K562 (cell line): ENCODE measurements around the gene GPR78. TPM values are rescaled to one million over a fixed set of nuclear protein-coding genes. Genes with fewer than 3 reads are reported as not detected.

Experiments
- CTBP1 ChIP-seq: fragments of 450-650 bp; IDR thresholded peaks from 2 replicates; pipeline ENCODE4 v1.6.1; 2016; ENCODE audit warnings: borderline replicate concordance
- CXXC5 ChIP-seq: fragments of 250-450 bp; sonication (Bioruptor Pico); IDR thresholded peaks from 2 replicates; pipeline ENCODE4 v1.8.0; 2022; ENCODE audit warnings: inconsistent platforms, mild to moderate bottlenecking, moderate library complexity
- EGR1 ChIP-seq: fragments of 450-650 bp; conservative IDR thresholded peaks from 2 replicates; pipeline ENCODE4 v1.6.1; 2017; ENCODE audit warnings: mild to moderate bottlenecking
- KDM5B ChIP-seq: fragments of 200-600 bp; sonication (generic); IDR thresholded peaks from 2 replicates; pipeline ENCODE4 v1.6.1; 2012; ENCODE audit warnings: low read depth, mild to moderate bottlenecking, moderate library complexity, low read length, control low read depth, inconsistent platforms; ENCODE audit not compliant: insufficient replicate concordance
- MAZ ChIP-seq, 2 experiments: fragments of 450-650 bp in 1 of 2; sonication (generic) in 1 of 2; formaldehyde crosslinking; IDR thresholded peaks in 1 of 2; conservative IDR thresholded peaks in 1 of 2; 2 replicates each; pipeline versions ENCODE4 v1.4.0 to v1.5.0; 2020; ENCODE audit warnings: mild to moderate bottlenecking in 1 of 2, missing genetic modification reagents in 1 of 2
- MTA3 ChIP-seq: fragments of 450-650 bp; formaldehyde crosslinking; IDR thresholded peaks from 2 replicates; pipeline ENCODE4 v1.6.1; 2017; ENCODE audit warnings: mild to moderate bottlenecking, borderline replicate concordance
- RBBP5 ChIP-seq: fragments of 200-600 bp; sonication (generic); IDR thresholded peaks from 2 replicates; pipeline ENCODE4 v1.6.1; 2012; ENCODE audit warnings: borderline replicate concordance, mild to moderate bottlenecking, low read length, control low read depth, inconsistent platforms; ENCODE audit not compliant: insufficient read depth, poor library complexity, severe bottlenecking
- SNRNP70 ChIP-seq: fragments of 200-400 bp; formaldehyde crosslinking; optimal IDR thresholded peaks from 2 replicates; pipeline ENCODE3; 2017; ENCODE audit warnings: low read depth, low read length
- polyA plus RNA-seq, 8 experiments: library from polyadenylated mRNA; depleted of rRNA in 4 of 8; stranded (reverse) in 5 of 8; unstranded in 3 of 8; fragments of >200 nt; fragmentation: Nextera tagmentation in 2 of 8; fragmentation: Illumina TruSeq in 1 of 8; extraction: Ambion mirVana in 2 of 8; extraction: Trizol in 1 of 8; gene quantifications; 2 replicates each; pipeline versions ENCODE4 v1.2.1 to v1.2.3, GENCODE V29; 2011 to 2014; ENCODE audit warnings: inconsistent platforms in 1 of 8, missing spikeins in 1 of 8
- total RNA-seq, 7 experiments: library from RNA; depleted of rRNA in 6 of 7; stranded (reverse); fragments of >200 nt in 6 of 7; fragmentation: Illumina TruSeq in 2 of 7; extraction: Trizol in 2 of 7; gene quantifications; 2 replicates each; pipeline versions ENCODE4 v1.2.1 to v1.2.3, GENCODE V29; 2011 to 2021; ENCODE audit warnings: low replicate concordance in 1 of 7
- TF ChIP-seq, protein P1 (sequence below), 2 experiments: fragments of 450-650 bp in 1 of 2; sonication (generic) in 1 of 2; formaldehyde crosslinking in 1 of 2; IDR thresholded peaks in 1 of 2; conservative IDR thresholded peaks in 1 of 2; 2 replicates each; pipeline versions ENCODE4 v1.6.1 to v1.8.1; 2016 to 2023; ENCODE audit warnings: mild to moderate bottlenecking in 2 of 2, moderate library complexity in 2 of 2, inconsistent platforms in 1 of 2, missing genetic modification reagents in 1 of 2
- TF ChIP-seq, protein P2 (sequence below): fragments of 450-650 bp; IDR thresholded peaks from 2 replicates; pipeline ENCODE4 v1.6.1; 2016; ENCODE audit warnings: mild to moderate bottlenecking, moderate library complexity

The GPR78 gene
- total and polyA plus RNA-seq, 9 of the 15 experiments (the other 6 are each of a cell fraction or from before 2014, with no cell fraction given) = 0.04 to 0.13 (median 0.07) TPM; not detected in 4

DNA sequence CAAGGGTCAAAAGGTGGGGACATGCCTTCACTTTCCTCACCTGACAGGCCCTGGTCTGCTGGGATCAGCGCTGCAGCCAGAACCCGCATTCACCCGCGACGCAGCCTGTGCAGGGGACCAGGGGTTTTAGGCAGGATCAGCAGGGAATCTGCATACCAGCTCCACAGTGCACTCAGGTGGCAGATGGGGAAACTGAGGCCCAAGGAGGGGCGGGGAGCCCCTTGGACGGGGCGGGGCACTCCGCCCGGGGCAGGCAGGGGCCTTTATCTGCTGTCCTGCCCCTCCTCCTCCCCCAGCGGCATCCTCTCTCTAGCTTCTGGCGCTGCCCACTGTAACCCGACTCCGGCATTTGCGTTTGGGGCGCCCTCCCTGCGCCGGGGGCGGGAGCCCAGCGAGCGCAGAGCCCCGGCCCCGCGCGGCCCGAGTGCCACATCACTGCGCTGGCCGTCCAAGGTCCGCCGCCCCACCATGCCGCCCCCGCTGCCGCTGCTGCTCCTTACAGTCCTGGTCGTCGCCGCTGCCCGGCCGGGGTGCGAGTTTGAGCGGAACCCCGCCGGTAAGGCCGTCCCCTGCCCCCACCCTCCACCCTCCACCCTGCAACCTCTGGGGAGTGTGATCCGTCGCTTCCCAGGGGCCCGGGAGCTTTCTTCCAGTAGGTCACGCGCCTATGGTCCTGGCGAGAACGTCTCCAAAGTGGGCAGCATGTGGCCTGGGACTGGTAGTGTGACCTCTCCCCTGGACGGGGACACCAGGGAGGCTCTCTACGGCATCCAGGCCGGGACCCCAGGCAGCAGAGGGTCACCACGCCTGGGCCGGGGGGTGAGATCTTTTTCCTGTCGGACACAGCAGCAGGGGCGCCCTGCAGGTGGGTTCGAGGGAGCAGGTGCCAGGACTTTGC lies 12.4 kb downstream of the GPR78 start, which contains the start of gene CPZ (continued):
- TF ChIP-seq MAZ (CRISPR knock-in tag; conservative IDR thresholded peaks at IDR 0.05 in 1 of 2, IDR thresholded peaks at IDR 0.05 in 1 of 2) (peak in 1 of 2 experiments; percentile 35; a peak in 1 of 4 replicates), EGR1 (peak; percentile 32; the same call in 1 of the 2 replicates), MTA3 (peak; percentile 53; the same call in 1 of the 2 replicates), KDM5B (peak; percentile 39), CXXC5 (peak; percentile 62; the same call in 1 of the 2 replicates), SNRNP70 (no peak), RBBP5 (peak; percentile 42), CTBP1 (peak; percentile 58)
- TF ChIP-seq, protein P1, sequence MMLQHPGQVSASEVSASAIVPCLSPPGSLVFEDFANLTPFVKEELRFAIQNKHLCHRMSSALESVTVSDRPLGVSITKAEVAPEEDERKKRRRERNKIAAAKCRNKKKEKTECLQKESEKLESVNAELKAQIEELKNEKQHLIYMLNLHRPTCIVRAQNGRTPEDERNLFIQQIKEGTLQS (IDR thresholded peaks at IDR 0.05) = no peak
- TF ChIP-seq, protein P1 (CRISPR knock-in tag; conservative IDR thresholded peaks at IDR 0.05) = no peak
- TF ChIP-seq, protein P2, sequence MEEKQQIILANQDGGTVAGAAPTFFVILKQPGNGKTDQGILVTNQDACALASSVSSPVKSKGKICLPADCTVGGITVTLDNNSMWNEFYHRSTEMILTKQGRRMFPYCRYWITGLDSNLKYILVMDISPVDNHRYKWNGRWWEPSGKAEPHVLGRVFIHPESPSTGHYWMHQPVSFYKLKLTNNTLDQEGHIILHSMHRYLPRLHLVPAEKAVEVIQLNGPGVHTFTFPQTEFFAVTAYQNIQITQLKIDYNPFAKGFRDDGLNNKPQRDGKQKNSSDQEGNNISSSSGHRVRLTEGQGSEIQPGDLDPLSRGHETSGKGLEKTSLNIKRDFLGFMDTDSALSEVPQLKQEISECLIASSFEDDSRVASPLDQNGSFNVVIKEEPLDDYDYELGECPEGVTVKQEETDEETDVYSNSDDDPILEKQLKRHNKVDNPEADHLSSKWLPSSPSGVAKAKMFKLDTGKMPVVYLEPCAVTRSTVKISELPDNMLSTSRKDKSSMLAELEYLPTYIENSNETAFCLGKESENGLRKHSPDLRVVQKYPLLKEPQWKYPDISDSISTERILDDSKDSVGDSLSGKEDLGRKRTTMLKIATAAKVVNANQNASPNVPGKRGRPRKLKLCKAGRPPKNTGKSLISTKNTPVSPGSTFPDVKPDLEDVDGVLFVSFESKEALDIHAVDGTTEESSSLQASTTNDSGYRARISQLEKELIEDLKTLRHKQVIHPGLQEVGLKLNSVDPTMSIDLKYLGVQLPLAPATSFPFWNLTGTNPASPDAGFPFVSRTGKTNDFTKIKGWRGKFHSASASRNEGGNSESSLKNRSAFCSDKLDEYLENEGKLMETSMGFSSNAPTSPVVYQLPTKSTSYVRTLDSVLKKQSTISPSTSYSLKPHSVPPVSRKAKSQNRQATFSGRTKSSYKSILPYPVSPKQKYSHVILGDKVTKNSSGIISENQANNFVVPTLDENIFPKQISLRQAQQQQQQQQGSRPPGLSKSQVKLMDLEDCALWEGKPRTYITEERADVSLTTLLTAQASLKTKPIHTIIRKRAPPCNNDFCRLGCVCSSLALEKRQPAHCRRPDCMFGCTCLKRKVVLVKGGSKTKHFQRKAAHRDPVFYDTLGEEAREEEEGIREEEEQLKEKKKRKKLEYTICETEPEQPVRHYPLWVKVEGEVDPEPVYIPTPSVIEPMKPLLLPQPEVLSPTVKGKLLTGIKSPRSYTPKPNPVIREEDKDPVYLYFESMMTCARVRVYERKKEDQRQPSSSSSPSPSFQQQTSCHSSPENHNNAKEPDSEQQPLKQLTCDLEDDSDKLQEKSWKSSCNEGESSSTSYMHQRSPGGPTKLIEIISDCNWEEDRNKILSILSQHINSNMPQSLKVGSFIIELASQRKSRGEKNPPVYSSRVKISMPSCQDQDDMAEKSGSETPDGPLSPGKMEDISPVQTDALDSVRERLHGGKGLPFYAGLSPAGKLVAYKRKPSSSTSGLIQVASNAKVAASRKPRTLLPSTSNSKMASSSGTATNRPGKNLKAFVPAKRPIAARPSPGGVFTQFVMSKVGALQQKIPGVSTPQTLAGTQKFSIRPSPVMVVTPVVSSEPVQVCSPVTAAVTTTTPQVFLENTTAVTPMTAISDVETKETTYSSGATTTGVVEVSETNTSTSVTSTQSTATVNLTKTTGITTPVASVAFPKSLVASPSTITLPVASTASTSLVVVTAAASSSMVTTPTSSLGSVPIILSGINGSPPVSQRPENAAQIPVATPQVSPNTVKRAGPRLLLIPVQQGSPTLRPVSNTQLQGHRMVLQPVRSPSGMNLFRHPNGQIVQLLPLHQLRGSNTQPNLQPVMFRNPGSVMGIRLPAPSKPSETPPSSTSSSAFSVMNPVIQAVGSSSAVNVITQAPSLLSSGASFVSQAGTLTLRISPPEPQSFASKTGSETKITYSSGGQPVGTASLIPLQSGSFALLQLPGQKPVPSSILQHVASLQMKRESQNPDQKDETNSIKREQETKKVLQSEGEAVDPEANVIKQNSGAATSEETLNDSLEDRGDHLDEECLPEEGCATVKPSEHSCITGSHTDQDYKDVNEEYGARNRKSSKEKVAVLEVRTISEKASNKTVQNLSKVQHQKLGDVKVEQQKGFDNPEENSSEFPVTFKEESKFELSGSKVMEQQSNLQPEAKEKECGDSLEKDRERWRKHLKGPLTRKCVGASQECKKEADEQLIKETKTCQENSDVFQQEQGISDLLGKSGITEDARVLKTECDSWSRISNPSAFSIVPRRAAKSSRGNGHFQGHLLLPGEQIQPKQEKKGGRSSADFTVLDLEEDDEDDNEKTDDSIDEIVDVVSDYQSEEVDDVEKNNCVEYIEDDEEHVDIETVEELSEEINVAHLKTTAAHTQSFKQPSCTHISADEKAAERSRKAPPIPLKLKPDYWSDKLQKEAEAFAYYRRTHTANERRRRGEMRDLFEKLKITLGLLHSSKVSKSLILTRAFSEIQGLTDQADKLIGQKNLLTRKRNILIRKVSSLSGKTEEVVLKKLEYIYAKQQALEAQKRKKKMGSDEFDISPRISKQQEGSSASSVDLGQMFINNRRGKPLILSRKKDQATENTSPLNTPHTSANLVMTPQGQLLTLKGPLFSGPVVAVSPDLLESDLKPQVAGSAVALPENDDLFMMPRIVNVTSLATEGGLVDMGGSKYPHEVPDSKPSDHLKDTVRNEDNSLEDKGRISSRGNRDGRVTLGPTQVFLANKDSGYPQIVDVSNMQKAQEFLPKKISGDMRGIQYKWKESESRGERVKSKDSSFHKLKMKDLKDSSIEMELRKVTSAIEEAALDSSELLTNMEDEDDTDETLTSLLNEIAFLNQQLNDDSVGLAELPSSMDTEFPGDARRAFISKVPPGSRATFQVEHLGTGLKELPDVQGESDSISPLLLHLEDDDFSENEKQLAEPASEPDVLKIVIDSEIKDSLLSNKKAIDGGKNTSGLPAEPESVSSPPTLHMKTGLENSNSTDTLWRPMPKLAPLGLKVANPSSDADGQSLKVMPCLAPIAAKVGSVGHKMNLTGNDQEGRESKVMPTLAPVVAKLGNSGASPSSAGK = peak; percentile 20; the same call in 1 of the 2 replicates
